IMR-90 (cell line): ENCODE measurements around the gene CEP68. TPM values are rescaled to one million over a fixed set of nuclear protein-coding genes. Genes with fewer than 3 reads are reported as not detected.

Experiments
- ATAC-seq: fragments of 200-7000 bp; cut with Tn5 transposase; 2 replicates; pipeline ENCODE4 v1.9.1; 2020; ENCODE audit warnings: low read depth, mild to moderate bottlenecking, moderate library complexity
- BruUV-seq: library from RNA; stranded (reverse); fragments of 400-500 nt; replicated peaks from 2 replicates; lab custom pipeline; 2021; lab: Mats Ljungman, UMichigan
- CTCF ChIA-PET: fragments of 300-600 bp; formaldehyde crosslinking; extraction: SDS; loops from one replicate; lab custom pipeline; 2021; ENCODE audit warnings: antibody characterized with exemption; lab: Yijun Ruan, JAX
- POLR2A ChIA-PET: fragments of 300-600 bp; sonication (Branson Sonifier 250); formaldehyde crosslinking; loops from one replicate; lab custom pipeline; 2022; ENCODE audit warnings: antibody characterized with exemption; ENCODE audit not compliant: unreplicated experiment; lab: Charles Lee
- DNase-seq: peaks from one replicate; pipeline ENCODE4 v3.0.0; 2013
- H2AFZ ChIP-seq: replicated peaks from 2 replicates; pipeline ENCODE3; 2013; ENCODE audit warnings: low read length, mild to moderate bottlenecking; ENCODE audit not compliant: poor library complexity
- H2AK5ac ChIP-seq: 2 replicates; pipeline ENCODE4 v1.6.1; 2013; ENCODE audit warnings: low read depth, low read length, inconsistent platforms
- H2AK9ac ChIP-seq: replicated peaks from 2 replicates; pipeline ENCODE3; 2013; ENCODE audit warnings: mild to moderate bottlenecking, low read depth, low read length, moderate library complexity; ENCODE audit not compliant: poor library complexity
- H2BK120ac ChIP-seq: 2 replicates; pipeline ENCODE4 v1.6.1; 2013; ENCODE audit warnings: low read depth, low read length, inconsistent platforms
- H2BK15ac ChIP-seq: 3 replicates; pipeline ENCODE4 v1.6.1; 2013; ENCODE audit warnings: low read depth, low read length, inconsistent platforms
- H2BK20ac ChIP-seq: 2 replicates; pipeline ENCODE4 v1.6.1; 2013; ENCODE audit warnings: low read depth, mild to moderate bottlenecking, inconsistent platforms, low read length, moderate library complexity
- H2BK5ac ChIP-seq: 2 replicates; pipeline ENCODE4 v1.6.1; 2013; ENCODE audit warnings: mild to moderate bottlenecking, low read depth, low read length, inconsistent platforms; ENCODE audit not compliant: poor library complexity, severe bottlenecking
- H3K14ac ChIP-seq: replicated peaks from 2 replicates; pipeline ENCODE4 v1.6.1; 2013; ENCODE audit warnings: low read depth, low read length, inconsistent platforms
- H3K18ac ChIP-seq: 2 replicates; pipeline ENCODE4 v1.6.1; 2013; ENCODE audit warnings: low read depth, low read length, control low read depth
- H3K23ac ChIP-seq: 2 replicates; pipeline ENCODE4 v1.6.1; 2013; ENCODE audit warnings: low read depth, low read length, inconsistent platforms
- H3K27ac ChIP-seq: 2 replicates; pipeline ENCODE4 v1.5.1; 2013; ENCODE audit warnings: mild to moderate bottlenecking, control low read depth, low read length; ENCODE audit not compliant: insufficient read depth
- H3K27me3 ChIP-seq: 2 replicates; pipeline ENCODE4 v1.6.1; 2013; ENCODE audit warnings: low read length; ENCODE audit not compliant: control insufficient read depth, insufficient read depth
- H3K36me3 ChIP-seq: 2 replicates; pipeline ENCODE4 v1.6.1; 2013; ENCODE audit warnings: low read length, mixed read lengths; ENCODE audit not compliant: control insufficient read depth, insufficient read depth
- H3K4ac ChIP-seq: 2 replicates; pipeline ENCODE4 v1.6.1; 2013; ENCODE audit warnings: low read depth, low read length, inconsistent platforms
- H3K4me1 ChIP-seq: 2 replicates; pipeline ENCODE4 v1.6.1; 2013; ENCODE audit warnings: low read length, mixed read lengths; ENCODE audit not compliant: control insufficient read depth, insufficient read depth
- H3K4me2 ChIP-seq: 2 replicates; pipeline ENCODE4 v1.6.1; 2013; ENCODE audit warnings: low read depth, mild to moderate bottlenecking, control low read depth, low read length, moderate library complexity
- H3K4me3 ChIP-seq: 2 replicates; pipeline ENCODE4 v1.5.1; 2013; ENCODE audit warnings: low read depth, mild to moderate bottlenecking, control low read depth, low read length, moderate library complexity; ENCODE audit not compliant: insufficient read depth
- H3K56ac ChIP-seq: 2 replicates; pipeline ENCODE4 v1.6.1; 2013; ENCODE audit warnings: low read length, inconsistent platforms; ENCODE audit not compliant: insufficient read depth; ENCODE audit errors: extremely low read depth
- H3K79me1 ChIP-seq, 2 experiments: 2 replicates each; pipeline ENCODE4 v1.6.1; 2013; ENCODE audit warnings: low read length in 2 of 2, inconsistent platforms in 1 of 2, low read depth in 1 of 2
- H3K9ac ChIP-seq: 2 replicates; pipeline ENCODE4 v1.6.1; 2013; ENCODE audit warnings: low read depth, low read length, control low read depth
- H3K9me1 ChIP-seq: 2 replicates; pipeline ENCODE4 v1.6.1; 2013; ENCODE audit warnings: low read length, inconsistent platforms; ENCODE audit not compliant: insufficient read depth
- H3K9me3 ChIP-seq: 2 replicates; pipeline ENCODE4 v1.6.1; 2013; ENCODE audit warnings: low read length; ENCODE audit not compliant: control insufficient read depth, insufficient read depth
- H4K20me1 ChIP-seq: 2 replicates; pipeline ENCODE4 v1.6.1; 2013; ENCODE audit warnings: low read length, inconsistent platforms; ENCODE audit not compliant: insufficient read depth
- H4K5ac ChIP-seq: 2 replicates; pipeline ENCODE4 v1.6.1; 2013; ENCODE audit warnings: mild to moderate bottlenecking, low read depth, low read length, control low read depth
- H4K8ac ChIP-seq, 2 experiments: 2 replicates each; pipeline ENCODE4 v1.6.1; 2013; ENCODE audit warnings: low read depth in 2 of 2, low read length in 2 of 2, control low read depth in 1 of 2, inconsistent platforms in 1 of 2
- H4K91ac ChIP-seq: 2 replicates; pipeline ENCODE4 v1.6.1; 2013; ENCODE audit warnings: low read depth, low read length, inconsistent platforms; ENCODE audit not compliant: insufficient read depth
- FOS ChIP-seq: fragments of 150-350 bp; IDR thresholded peaks from 2 replicates; pipeline ENCODE4 v1.6.1; 2016; ENCODE audit warnings: low read depth, low read length
- WGBS, 2 experiments: methylation state at CpG; one replicate each; pipeline versions ENCODE4 v1.1.5 to v1.1.7; 2013; ENCODE audit warnings: missing lambda C conversion rate in 2 of 2; ENCODE audit not compliant: insufficient read length in 1 of 2; ENCODE audit errors: extremely low coverage in 2 of 2; 5-methylcytosine and 5-hydroxymethylcytosine counted together
- dilution Hi-C: fragments of 300-500 bp; cut with HindIII; formaldehyde crosslinking; loops from one replicate; pipeline ENCODE4 v1.14.3; 2018; ENCODE audit warnings: low sequenced_read_pairs; ENCODE audit not compliant: unreplicated experiment
- in situ Hi-C: fragments of 300-500 bp; cut with MboI; formaldehyde crosslinking; loops from 3 replicates; pipeline ENCODE4 v1.14.3; 2019; ENCODE audit warnings: low sequenced_read_pairs, inconsistent platforms, mixed read lengths
- intact Hi-C: fragments of 100-400 bp; cut with micrococcal nuclease; formaldehyde crosslinking; loops from 2 replicates; pipeline ENCODE4 v1.10.0; 2022
- polyA plus RNA-seq, 3 experiments: library from polyadenylated mRNA; depleted of rRNA; stranded (reverse); fragments of >200 nt; gene quantifications; 2 replicates each; pipeline ENCODE4 v1.2.3, GENCODE V29; 2012; ENCODE audit warnings: low replicate concordance in 1 of 3
- total RNA-seq: library from RNA; depleted of rRNA; stranded (reverse); fragments of >200 nt; gene quantifications from 2 replicates; pipeline ENCODE4 v1.2.3, GENCODE V29; 2012

CEP68 gene
- total and polyA plus RNA-seq, 2 of the 4 experiments (the other 2 are of a cell fraction): 5.5 to 5.6 TPM

DNA sequence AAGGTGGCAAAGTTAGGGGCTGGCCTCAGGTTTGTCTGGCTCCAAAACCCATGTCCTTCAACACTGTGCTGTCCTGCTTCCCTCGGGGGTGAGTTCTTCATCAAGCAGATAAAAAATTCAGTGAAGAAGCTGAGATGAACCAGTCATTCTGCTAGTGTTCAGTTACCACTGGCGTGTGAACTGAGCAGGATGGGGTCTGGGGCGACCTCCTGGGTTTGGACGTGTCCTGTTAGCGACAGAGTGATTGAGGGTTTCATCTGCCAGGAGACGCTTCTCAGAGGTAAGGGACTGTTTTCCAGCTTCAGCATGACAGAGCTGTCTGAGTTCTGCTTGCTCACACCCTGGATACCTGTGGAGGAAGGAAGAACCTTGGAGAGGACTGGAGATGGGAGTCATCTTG lies 14.6 kb downstream of the CEP68 start:
- POLR2A ChIA-PET: no interaction called here
- no peak for TF ChIP-seq FOS
- BruUV-seq: no TSS peak

More for the DNA sequence above, 14.6 kb downstream of the CEP68 start:
- 0 out of 2 replicates have a peak overlapping the region, but pooled peaks have one; percentile 16 for H3K14ac ChIP-seq
- H3K9ac ChIP-seq: no peak overlapping the region
- no peak overlapping the region for H4K5ac ChIP-seq
- H3K27me3 ChIP-seq: no peaks in the 10 kb centered on the region
- CTCF ChIA-PET: interaction anchor here (1.8 kb wide), 1 partner anchor 116 kb away, joined by 6 read pairs; no protein-coding TSS in a partner anchor
- H3K27ac ChIP-seq: no peak overlapping the region; the same call in 1 of the 2 replicates
- no peak overlapping the region for H2AFZ ChIP-seq
- dilution Hi-C loops (no loop called here), in situ Hi-C loops (loop anchor here (25.0 kb wide), 1 partner anchor 491 kb away; no protein-coding TSS in a partner anchor), intact Hi-C loops (no loop called here)
- no peaks in the 10 kb centered on the region for H3K9me3 ChIP-seq
- WGBS, 2 experiments: 79% methylated on average over 3 of the region's 6 CpGs; no CpG with 5 or more reads in 1 of the 2 experiments
- 0 out of 3 replicates have a peak overlapping the region, but pooled peaks have one; percentile 42 for H2BK15ac ChIP-seq
- no peak for DNase-seq
- ATAC-seq: no peak
- H3K4ac ChIP-seq: peak overlapping the region; percentile 49; the same call in 1 of the 2 replicates
- H4K20me1 ChIP-seq: peaks cover 30% of the 10 kb centered on the region
- peaks cover 29% of the 10 kb centered on the region for H3K4me1 ChIP-seq
- H3K79me1 ChIP-seq: peaks cover 29 to 83% of the 10 kb centered on the region in 2 experiments
- H3K56ac ChIP-seq: no peak overlapping the region
- H2BK20ac ChIP-seq: no peak overlapping the region
- no peak overlapping the region; the same call in 1 of the 2 replicates for H3K4me2 ChIP-seq
- H3K4me3 ChIP-seq: no peak overlapping the region
- peaks cover 37% of the 10 kb centered on the region for H3K9me1 ChIP-seq
- H2BK5ac ChIP-seq: peak overlapping the region; percentile 12
- H3K18ac ChIP-seq: peak overlapping the region; percentile 7; the same call in 1 of the 2 replicates
- no peak overlapping the region; a peak in 1 of 4 replicates for H4K8ac ChIP-seq
- H2AK5ac ChIP-seq: peak overlapping the region; percentile 30; the same call in 1 of the 2 replicates
- peak overlapping the region; percentile 63; the same call in 1 of the 2 replicates for H3K23ac ChIP-seq
- H2BK120ac ChIP-seq: peak overlapping the region; percentile 48; the same call in 1 of the 2 replicates
- H3K36me3 ChIP-seq: peaks cover 40% of the 10 kb centered on the region
- peak overlapping the region; percentile 4 for H2AK9ac ChIP-seq
- H4K91ac ChIP-seq: peak overlapping the region; percentile 34; the same call in 1 of the 2 replicates
